Transverse colon (tissue), 4 donors: ENCODE results near the gene CYRIA. TPM values are rescaled to one million over a fixed set of nuclear protein-coding genes. Genes with fewer than 3 reads are reported as not detected.

ENCODE experiments used
- DNase-seq: peaks from one replicate; pipeline ENCODE4 v3.0.0-alpha.2; 2019
- H3K27ac ChIP-seq, 4 donors: fragments of 200-600 bp; sonication (generic); 2 replicates each; pipeline ENCODE4 v1.5.1; 2016 to 2018; ENCODE audit warnings: inconsistent platforms in 4 of 4
- H3K27me3 ChIP-seq: fragments of 200-600 bp; sonication (generic); 2 replicates; pipeline ENCODE4 v1.5.1; 2017; ENCODE audit warnings: inconsistent platforms
- H3K36me3 ChIP-seq, 4 donors: fragments of 200-600 bp; sonication (generic); 2 replicates each; pipeline ENCODE4 v1.5.1; 2017 to 2019; ENCODE audit warnings: inconsistent platforms in 4 of 4
- H3K4me1 ChIP-seq, 4 donors: fragments of 200-600 bp; sonication (generic); 2 replicates each; pipeline ENCODE4 v1.5.1; 2017 to 2020; ENCODE audit warnings: inconsistent platforms in 4 of 4
- H3K4me3 ChIP-seq, 4 donors: fragments of 200-600 bp; sonication (generic); 1 replicate in 1 of 4; 2 replicates in 3 of 4; pipeline versions ENCODE4 v1.5.1 to v1.6.1; 2017 to 2019; ENCODE audit warnings: inconsistent platforms in 4 of 4
- H3K9me3 ChIP-seq, 2 donors: fragments of 200-600 bp; sonication (generic); 2 replicates each; pipeline ENCODE4 v1.5.1; 2017 to 2019; ENCODE audit warnings: inconsistent platforms in 2 of 2
- CTCF ChIP-seq, 5 experiments: fragments of 200-600 bp in 3 of 5; fragments of 450-650 bp in 2 of 5; sonication (generic) in 3 of 5; IDR thresholded peaks; 1 replicate in 2 of 5; 2 replicates in 3 of 5; pipeline ENCODE4 v1.5.1; 2016 to 2017; ENCODE audit warnings: antibody characterized with exemption in 5 of 5, inconsistent platforms in 3 of 5, mild to moderate bottlenecking in 2 of 5, moderate library complexity in 1 of 5
- EP300 ChIP-seq: sonication (generic); formaldehyde crosslinking; IDR thresholded peaks from one replicate; pipeline ENCODE4 v1.6.1; 2017; ENCODE audit warnings: antibody characterized with exemption, low read depth
- POLR2A ChIP-seq: fragments of 450-650 bp; IDR thresholded peaks from one replicate; pipeline ENCODE4 v1.6.1; 2016; ENCODE audit warnings: antibody characterized with exemption, mild to moderate bottlenecking, moderate library complexity
- POLR2AphosphoS5 ChIP-seq, 3 donors: sonication (generic); formaldehyde crosslinking; IDR thresholded peaks; one replicate each; pipeline ENCODE4 v1.6.1; 2016; ENCODE audit warnings: antibody characterized with exemption in 3 of 3
- WGBS, 2 donors: methylation state at CpG; one replicate each; pipeline ENCODE4 v1.1.5; 2018; ENCODE audit warnings: low coverage in 1 of 2; 5-methylcytosine and 5-hydroxymethylcytosine counted together
- in situ Hi-C, 4 donors: fragments of 200-750 bp; cut with MboI; loops; one replicate each; pipeline versions ENCODE4 v1.15.0 to v1.15.1; 2017; ENCODE audit warnings: low sequenced_read_pairs in 3 of 4, low pct_ligation_motif_present in 1 of 4, low pct_unique_long_range_greater_than_20kb in 1 of 4
- intact Hi-C: fragments of 100-400 bp; cut with DNase I; formaldehyde crosslinking; loops from one replicate; pipeline ENCODE4 v1.15.1; 2023; ENCODE audit warnings: low total_unique reads
- total RNA-seq, 4 donors: library from RNA; depleted of rRNA; stranded (reverse); fragments of >200 nt; gene quantifications; one replicate each; pipeline ENCODE4 v1.1.0, GENCODE V29; 2016

The CYRIA gene
- total RNA-seq, 4 donors from 2014 or later, result 0.20 to 8.4 (median 2.6) TPM

- no peak overlapping the region for H3K27ac ChIP-seq
- H3K4me1 ChIP-seq, result peaks cover 0 to 20% (median under 1%) of the 10 kb centered on the region in 4 donors
- intact Hi-C loops (no loop called here), in situ Hi-C loops (loop anchor here (10.0 to 25.0 kb wide), 3 partner anchors 135 to 982 kb away; no protein-coding TSS in a partner anchor)
- no peak overlapping the region for H3K4me3 ChIP-seq
- H3K36me3 ChIP-seq, result no peaks in the 10 kb centered on the region
- no peaks in the 10 kb centered on the region for H3K9me3 ChIP-seq
- TF ChIP-seq POLR2A (no peak), EP300 (no peak), CTCF (IDR thresholded peaks at IDR 0.05) (no peak), POLR2AphosphoS5 (IDR thresholded peaks at IDR 0.05) (no peak)
- WGBS, 2 donors, result 90 to 93% methylated on average over 4 to 5 of the region's 5 CpGs
- DNase-seq, result no peak
- no peaks in the 10 kb centered on the region for H3K27me3 ChIP-seq
Observed at GRCh38 chr2:16619576-16620245, 45.9 kb downstream of the CYRIA start.

GRCh38 chr2:16617282-16618266, 48.1 kb downstream of the CYRIA start:
- TF ChIP-seq POLR2A (no peak), EP300 (no peak), CTCF (IDR thresholded peaks at IDR 0.05) (peak; percentile 21 to 32 (median 25))
- no peak overlapping the region for H3K4me3 ChIP-seq
- H3K27me3 ChIP-seq, result no peaks in the 10 kb centered on the region
- intact Hi-C loops, result no loop called here
- peak overlapping the region in 2 of 4 donors; percentile 17 to 21 for H3K27ac ChIP-seq
- 43 to 73% methylated on average over 1 to 8 of the region's 8 CpGs for WGBS, 2 donors
- no peak for DNase-seq
- H3K36me3 ChIP-seq, result no peaks in the 10 kb centered on the region
- in situ Hi-C loops, result loop anchor here (10.0 to 25.0 kb wide), 3 partner anchors 137 to 980 kb away; no protein-coding TSS in a partner anchor
- H3K4me1 ChIP-seq, result peaks cover 0 to 28% (median 0%) of the 10 kb centered on the region in 4 donors
- H3K9me3 ChIP-seq, result no peaks in the 10 kb centered on the region
